Hepatocyte (in vitro differentiated cells): ENCODE results near the gene KLHDC2.

ENCODE experiments used
- EZH2 ChIP-seq: fragments of 200-600 bp; sonication (generic); IDR thresholded peaks from 2 replicates; pipeline ENCODE4 v1.6.1; 2016; ENCODE audit warnings: antibody characterized with exemption, mild to moderate bottlenecking, borderline replicate concordance
- TF ChIP-seq, protein P1 (sequence below): fragments of 200-600 bp; sonication (generic); IDR thresholded peaks from 2 replicates; pipeline ENCODE4 v1.5.1; 2016; ENCODE audit warnings: antibody characterized with exemption, mild to moderate bottlenecking; ENCODE audit not compliant: poor library complexity

- no peak for TF ChIP-seq EZH2
- TF ChIP-seq, protein P1, sequence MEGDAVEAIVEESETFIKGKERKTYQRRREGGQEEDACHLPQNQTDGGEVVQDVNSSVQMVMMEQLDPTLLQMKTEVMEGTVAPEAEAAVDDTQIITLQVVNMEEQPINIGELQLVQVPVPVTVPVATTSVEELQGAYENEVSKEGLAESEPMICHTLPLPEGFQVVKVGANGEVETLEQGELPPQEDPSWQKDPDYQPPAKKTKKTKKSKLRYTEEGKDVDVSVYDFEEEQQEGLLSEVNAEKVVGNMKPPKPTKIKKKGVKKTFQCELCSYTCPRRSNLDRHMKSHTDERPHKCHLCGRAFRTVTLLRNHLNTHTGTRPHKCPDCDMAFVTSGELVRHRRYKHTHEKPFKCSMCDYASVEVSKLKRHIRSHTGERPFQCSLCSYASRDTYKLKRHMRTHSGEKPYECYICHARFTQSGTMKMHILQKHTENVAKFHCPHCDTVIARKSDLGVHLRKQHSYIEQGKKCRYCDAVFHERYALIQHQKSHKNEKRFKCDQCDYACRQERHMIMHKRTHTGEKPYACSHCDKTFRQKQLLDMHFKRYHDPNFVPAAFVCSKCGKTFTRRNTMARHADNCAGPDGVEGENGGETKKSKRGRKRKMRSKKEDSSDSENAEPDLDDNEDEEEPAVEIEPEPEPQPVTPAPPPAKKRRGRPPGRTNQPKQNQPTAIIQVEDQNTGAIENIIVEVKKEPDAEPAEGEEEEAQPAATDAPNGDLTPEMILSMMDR = no peak
These were observed 2.4 kb downstream of the KLHDC2 start for GRCh38 chr14:49770212-49770817.
